ENCODE measurements around the gene CIART. TPM values are rescaled to one million over a fixed set of nuclear protein-coding genes. Genes with fewer than 3 reads are reported as not detected.

CIART gene
- total and polyA plus RNA-seq, 10 of the 15 experiments (the other 5 are each of a cell fraction or from before 2014, with no cell fraction given) = 0.44 to 1.4 (median 0.67) TPM

DNA sequence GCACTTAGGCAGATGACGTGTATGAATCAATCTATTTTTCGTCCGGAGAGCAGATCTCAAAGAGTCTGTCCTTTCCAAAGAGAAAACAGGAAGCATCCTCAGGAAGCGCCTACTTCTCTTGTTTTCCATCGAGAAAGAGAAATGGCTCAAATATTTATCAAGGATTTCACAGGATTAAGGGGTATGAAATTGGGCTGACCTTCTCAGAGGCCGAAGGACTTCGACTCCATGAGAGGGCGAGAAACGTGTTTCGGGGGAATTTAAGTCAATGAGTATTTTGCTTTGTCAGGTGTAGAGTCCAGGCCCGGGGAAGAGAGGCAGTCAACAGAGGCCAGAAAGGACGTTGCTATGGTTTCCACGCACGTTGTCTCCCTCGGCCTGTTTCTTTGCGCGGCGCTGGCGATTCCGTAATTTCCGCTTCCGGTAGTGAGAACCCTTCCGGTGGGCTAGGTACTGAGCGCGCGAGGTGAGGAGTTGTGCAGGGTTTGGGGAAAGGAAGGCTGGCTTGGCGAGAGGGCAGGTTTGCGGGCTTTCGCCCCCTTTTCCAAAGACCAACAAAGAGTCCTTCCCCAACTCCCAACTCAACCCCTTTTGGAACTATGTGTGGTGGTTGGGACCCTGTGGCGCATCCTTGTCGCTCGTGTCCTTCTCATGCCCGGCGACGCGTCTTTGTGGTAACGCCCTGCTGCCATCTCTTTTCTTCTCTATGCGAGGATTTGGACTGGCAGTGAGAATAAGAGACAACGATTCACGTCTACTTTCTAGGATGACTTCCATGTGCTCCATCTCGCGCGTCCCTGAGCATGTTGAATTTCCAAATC is 11.3 kb downstream of the CIART start, which contains the start of gene MRPS21 (continued):
- peak in 1 of 2 experiments; percentile 52; a peak in 3 of 4 replicates for TF ChIP-seq BHLHE40 (IDR thresholded peaks at IDR 0.05; ENCODE audit: borderline replicate concordance in 1 of 2, low read depth in 2 of 2, low read length in 1 of 2)
- TF ChIP-seq CHD1 (IDR thresholded peaks at IDR 0.05; ENCODE audit: low read depth, low read length) = no peak
- no peak for TF ChIP-seq ATF2 (IDR thresholded peaks at IDR 0.05; ENCODE audit: low read length)
- TF ChIP-seq CEBPB (IDR thresholded peaks at IDR 0.05; ENCODE audit: borderline replicate concordance in 1 of 2, low read depth in 2 of 2, low read length in 2 of 2) = no peak
- TF ChIP-seq IRF4 (IDR thresholded peaks at IDR 0.05; ENCODE audit: low read depth, low read length) = 0 out of 2 replicates have a peak, but pooled peaks have one; percentile 30
- no peak for TF ChIP-seq CBX3 (IDR thresholded peaks at IDR 0.05; ENCODE audit: borderline replicate concordance, low read depth)
- no peak for TF ChIP-seq SMC3 (IDR thresholded peaks at IDR 0.05; ENCODE audit: borderline replicate concordance, low read length)
- TF ChIP-seq, protein P1, sequence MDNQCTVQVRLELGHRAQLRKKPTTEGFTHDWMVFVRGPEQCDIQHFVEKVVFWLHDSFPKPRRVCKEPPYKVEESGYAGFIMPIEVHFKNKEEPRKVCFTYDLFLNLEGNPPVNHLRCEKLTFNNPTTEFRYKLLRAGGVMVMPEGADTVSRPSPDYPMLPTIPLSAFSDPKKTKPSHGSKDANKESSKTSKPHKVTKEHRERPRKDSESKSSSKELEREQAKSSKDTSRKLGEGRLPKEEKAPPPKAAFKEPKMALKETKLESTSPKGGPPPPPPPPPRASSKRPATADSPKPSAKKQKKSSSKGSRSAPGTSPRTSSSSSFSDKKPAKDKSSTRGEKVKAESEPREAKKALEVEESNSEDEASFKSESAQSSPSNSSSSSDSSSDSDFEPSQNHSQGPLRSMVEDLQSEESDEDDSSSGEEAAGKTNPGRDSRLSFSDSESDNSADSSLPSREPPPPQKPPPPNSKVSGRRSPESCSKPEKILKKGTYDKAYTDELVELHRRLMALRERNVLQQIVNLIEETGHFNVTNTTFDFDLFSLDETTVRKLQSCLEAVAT (IDR thresholded peaks at IDR 0.05) = no peak
- no peak for TF ChIP-seq HDAC2 (IDR thresholded peaks at IDR 0.05)
- peak; percentile 65 for TF ChIP-seq IKZF1 (conservative IDR thresholded peaks at IDR 0.05)
- TF ChIP-seq GABPA (IDR thresholded peaks at IDR 0.05; ENCODE audit: low read depth) = peak; percentile 97
- TF ChIP-seq EP300 (IDR thresholded peaks at IDR 0.05; ENCODE audit: borderline replicate concordance in 1 of 2, control insufficient read depth in 1 of 2, low read depth in 2 of 2, low read length in 2 of 2) = no peak
- TF ChIP-seq SIX5 (IDR thresholded peaks at IDR 0.05; ENCODE audit: low read depth, low read length, severe bottlenecking) = peak; percentile 53
- TF ChIP-seq, protein P2, sequence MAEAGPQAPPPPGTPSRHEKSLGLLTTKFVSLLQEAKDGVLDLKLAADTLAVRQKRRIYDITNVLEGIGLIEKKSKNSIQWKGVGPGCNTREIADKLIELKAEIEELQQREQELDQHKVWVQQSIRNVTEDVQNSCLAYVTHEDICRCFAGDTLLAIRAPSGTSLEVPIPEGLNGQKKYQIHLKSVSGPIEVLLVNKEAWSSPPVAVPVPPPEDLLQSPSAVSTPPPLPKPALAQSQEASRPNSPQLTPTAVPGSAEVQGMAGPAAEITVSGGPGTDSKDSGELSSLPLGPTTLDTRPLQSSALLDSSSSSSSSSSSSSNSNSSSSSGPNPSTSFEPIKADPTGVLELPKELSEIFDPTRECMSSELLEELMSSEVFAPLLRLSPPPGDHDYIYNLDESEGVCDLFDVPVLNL (IDR thresholded peaks at IDR 0.05; ENCODE audit: low read depth, low read length) = peak; percentile 29; the same call in 1 of the 2 replicates
- peak; percentile 71 for TF ChIP-seq RUNX3 (IDR thresholded peaks at IDR 0.05; ENCODE audit: low read length)
- peak; percentile 20; the same call in 1 of the 2 replicates for TF ChIP-seq MTA3 (IDR thresholded peaks at IDR 0.05; ENCODE audit: borderline replicate concordance, low read length)
- TF ChIP-seq HDAC6 (IDR thresholded peaks at IDR 0.05; ENCODE audit: unreplicated experiment) = no peak
- no peak for TF ChIP-seq JUNB (IDR thresholded peaks at IDR 0.05)
- TF ChIP-seq MXI1 (IDR thresholded peaks at IDR 0.05; ENCODE audit: low read depth, low read length) = peak; percentile 98
- peak; percentile 98 for TF ChIP-seq POLR2AphosphoS5 (IDR thresholded peaks at IDR 0.05; ENCODE audit: low read length)
- peak; percentile 37; the same call in 1 of the 2 replicates for TF ChIP-seq GATAD2B (conservative IDR thresholded peaks at IDR 0.05; ENCODE audit: low read depth)
- TF ChIP-seq, protein P3, sequence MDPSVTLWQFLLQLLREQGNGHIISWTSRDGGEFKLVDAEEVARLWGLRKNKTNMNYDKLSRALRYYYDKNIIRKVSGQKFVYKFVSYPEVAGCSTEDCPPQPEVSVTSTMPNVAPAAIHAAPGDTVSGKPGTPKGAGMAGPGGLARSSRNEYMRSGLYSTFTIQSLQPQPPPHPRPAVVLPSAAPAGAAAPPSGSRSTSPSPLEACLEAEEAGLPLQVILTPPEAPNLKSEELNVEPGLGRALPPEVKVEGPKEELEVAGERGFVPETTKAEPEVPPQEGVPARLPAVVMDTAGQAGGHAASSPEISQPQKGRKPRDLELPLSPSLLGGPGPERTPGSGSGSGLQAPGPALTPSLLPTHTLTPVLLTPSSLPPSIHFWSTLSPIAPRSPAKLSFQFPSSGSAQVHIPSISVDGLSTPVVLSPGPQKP (IDR thresholded peaks at IDR 0.05; ENCODE audit: low read depth, low read length) = peak; percentile 82
- TF ChIP-seq EZH2 (IDR thresholded peaks at IDR 0.05; ENCODE audit: borderline replicate concordance, control insufficient read depth, low read depth, low read length) = no peak
- no peak for TF ChIP-seq RCOR1 (conservative IDR thresholded peaks at IDR 0.05; ENCODE audit: low read depth, low read length)
- no peak for TF ChIP-seq CBX5 (IDR thresholded peaks at IDR 0.05; ENCODE audit: low read depth)
- TF ChIP-seq BRCA1 (IDR thresholded peaks at IDR 0.05; ENCODE audit: low read depth, low read length) = no peak
